ENCODE data around the gene NOL3. TPM values are rescaled to one million over a fixed set of nuclear protein-coding genes. Genes with fewer than 3 reads are reported as not detected.

NOL3 gene
- total RNA-seq, 1 experiment from 2014 or later: 0.15 TPM

DNA sequence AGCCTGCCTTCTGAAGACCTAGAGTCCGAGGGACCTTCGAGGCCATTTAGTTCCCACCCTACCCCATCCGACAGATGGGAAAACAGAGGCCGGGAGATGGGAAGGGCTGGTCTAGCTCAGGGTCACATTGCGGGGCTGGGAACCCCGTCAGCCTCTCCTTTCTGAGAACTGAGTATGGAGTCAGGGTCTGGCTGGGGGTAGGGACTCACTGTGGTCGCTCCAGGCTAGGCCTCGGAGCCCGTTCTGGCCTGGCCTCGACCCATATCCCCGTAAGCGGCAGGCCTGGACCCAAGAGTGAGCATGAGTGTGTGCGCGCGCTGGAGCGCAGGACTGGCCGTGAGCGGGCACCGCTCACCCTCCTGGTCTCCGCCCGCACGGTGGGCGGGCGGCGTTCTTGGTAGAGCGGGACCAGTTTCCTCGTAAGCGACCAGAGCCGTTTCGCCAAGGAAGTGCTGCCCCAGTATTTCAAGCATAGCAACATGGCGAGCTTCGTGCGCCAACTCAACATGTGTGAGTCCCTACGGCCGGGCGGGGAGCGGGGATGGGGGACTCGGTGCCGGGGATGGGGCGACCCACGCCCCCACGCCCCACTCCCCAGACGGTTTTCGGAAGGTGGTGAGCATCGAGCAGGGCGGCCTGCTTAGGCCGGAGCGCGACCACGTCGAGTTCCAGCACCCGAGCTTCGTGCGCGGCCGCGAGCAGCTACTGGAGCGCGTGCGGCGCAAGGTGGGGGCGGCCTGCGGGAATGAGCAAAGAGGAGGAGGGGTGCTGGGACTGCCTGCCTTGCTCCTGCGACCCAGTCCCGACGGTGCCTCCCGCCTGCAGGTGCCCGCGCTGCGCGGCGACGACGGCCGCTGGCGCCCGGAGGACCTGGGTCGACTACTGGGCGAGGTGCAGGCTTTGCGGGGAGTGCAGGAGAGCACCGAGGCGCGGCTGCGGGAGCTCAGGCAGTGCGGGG is 4.9 kb upstream of the NOL3 start:
- Histone ChIP-seq H3K4me3 (ENCODE audit: low read length) (no peak overlapping the region), H3K9me2 (replicated peaks; ENCODE audit: insufficient read depth, low read length) (no peaks in the 10 kb centered on the region), H3K36me3 (ENCODE audit: insufficient read depth, low read length) (no peaks in the 10 kb centered on the region), H3K4me2 (ENCODE audit: low read depth, low read length, poor library complexity, severe bottlenecking) (no peak overlapping the region), H3K79me2 (ENCODE audit: low read length) (no peaks in the 10 kb centered on the region), H3K27me3 (ENCODE audit: low read length) (no peaks in the 10 kb centered on the region), H3K9ac (ENCODE audit: low read length) (no peak overlapping the region), H3K9me3 (ENCODE audit: low read length) (no peaks in the 10 kb centered on the region), H2AFZ (ENCODE audit: low read length) (no peak overlapping the region), H3K4me1 (ENCODE audit: low read length) (peaks cover 24% of the 10 kb centered on the region), H3K27ac (ENCODE audit: low read length) (no peak overlapping the region), H4K20me1 (ENCODE audit: insufficient read depth, low read depth, low read length) (0 out of 2 replicates have a peak, but pooled peaks cover 10% of the 10 kb centered on the region)
- DNase-seq: no peak

DNA sequence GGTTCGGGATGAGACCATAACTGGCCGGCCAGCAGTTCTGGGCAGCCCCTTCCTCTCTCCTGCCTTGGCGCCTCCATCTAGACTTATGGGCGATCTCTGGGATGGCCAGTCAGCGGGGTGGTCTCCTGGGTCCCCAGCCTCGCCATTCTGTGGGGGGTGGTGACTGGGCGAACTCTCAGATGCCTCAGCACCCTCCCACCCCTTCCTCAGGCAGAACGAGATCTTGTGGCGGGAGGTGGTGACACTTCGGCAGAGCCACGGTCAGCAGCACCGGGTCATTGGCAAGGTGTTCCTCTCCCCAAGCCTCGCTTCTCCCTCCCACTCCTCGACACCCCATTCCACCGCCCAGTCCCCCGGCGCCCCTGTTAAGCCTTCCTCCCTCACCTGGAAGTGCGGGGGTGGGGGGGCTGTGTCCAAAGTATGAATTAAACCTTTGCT is 4.2 kb upstream of the NOL3 start:
- no peak overlapping the region for H3K4me3 ChIP-seq (ENCODE audit: low read length)
- peaks cover 18% of the 10 kb centered on the region for H3K4me1 ChIP-seq (ENCODE audit: low read length)
- no peak for DNase-seq
- no peaks in the 10 kb centered on the region for H3K9me2 ChIP-seq (replicated peaks; ENCODE audit: insufficient read depth, low read length)
- H3K4me2 ChIP-seq (ENCODE audit: low read depth, low read length, poor library complexity, severe bottlenecking): no peak overlapping the region
- H3K27ac ChIP-seq (ENCODE audit: low read length): no peak overlapping the region
- H3K9ac ChIP-seq (ENCODE audit: low read length): no peak overlapping the region
- H3K27me3 ChIP-seq (ENCODE audit: low read length): no peaks in the 10 kb centered on the region
- no peak overlapping the region for H2AFZ ChIP-seq (ENCODE audit: low read length)
- no peaks in the 10 kb centered on the region for H3K9me3 ChIP-seq (ENCODE audit: low read length)
- H3K36me3 ChIP-seq (ENCODE audit: insufficient read depth, low read length): no peaks in the 10 kb centered on the region
- H3K79me2 ChIP-seq (ENCODE audit: low read length): no peaks in the 10 kb centered on the region
- H4K20me1 ChIP-seq (ENCODE audit: insufficient read depth, low read depth, low read length): 0 out of 2 replicates have a peak, but pooled peaks cover 10% of the 10 kb centered on the region

DNA sequence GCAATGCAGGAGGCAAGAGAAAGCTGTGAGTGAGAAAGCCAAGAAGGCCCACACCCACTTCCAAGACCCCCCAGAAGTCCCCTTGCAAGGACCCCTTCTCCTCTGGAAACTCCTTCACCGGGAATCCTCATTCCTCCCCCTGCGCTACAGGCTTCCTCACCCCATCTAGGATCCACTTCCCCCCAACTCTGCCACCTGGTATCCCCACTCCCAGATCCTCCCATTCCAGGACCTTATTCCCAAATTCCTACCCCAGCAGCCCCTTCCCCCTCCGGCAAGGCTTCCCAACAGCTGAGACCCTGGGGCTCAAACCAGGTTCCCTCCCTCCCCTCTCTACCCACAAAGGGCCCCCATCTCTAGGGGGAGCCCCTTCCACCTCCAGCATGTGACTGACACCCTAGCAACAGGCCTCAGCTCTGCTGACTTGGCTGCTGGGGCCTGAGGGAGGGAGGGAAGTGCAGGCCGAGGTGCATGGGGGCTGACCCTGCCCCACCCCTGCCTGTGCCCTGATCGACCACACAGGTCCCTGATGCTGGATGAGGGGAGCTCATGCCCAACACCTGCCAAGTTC is 3.7 kb upstream of the NOL3 start:
- Histone ChIP-seq H3K9me2 (replicated peaks; ENCODE audit: insufficient read depth, low read length) (no peaks in the 10 kb centered on the region), H3K27me3 (ENCODE audit: low read length) (no peaks in the 10 kb centered on the region), H4K20me1 (ENCODE audit: insufficient read depth, low read depth, low read length) (0 out of 2 replicates have a peak, but pooled peaks cover 6% of the 10 kb centered on the region), H3K4me3 (ENCODE audit: low read length) (no peak overlapping the region), H3K9me3 (ENCODE audit: low read length) (no peaks in the 10 kb centered on the region), H3K4me2 (ENCODE audit: low read depth, low read length, poor library complexity, severe bottlenecking) (no peak overlapping the region), H2AFZ (ENCODE audit: low read length) (no peak overlapping the region), H3K4me1 (ENCODE audit: low read length) (peaks cover 16% of the 10 kb centered on the region), H3K9ac (ENCODE audit: low read length) (no peak overlapping the region), H3K27ac (ENCODE audit: low read length) (no peak overlapping the region), H3K79me2 (ENCODE audit: low read length) (no peaks in the 10 kb centered on the region), H3K36me3 (ENCODE audit: insufficient read depth, low read length) (no peaks in the 10 kb centered on the region)
- DNase-seq: no peak

DNA sequence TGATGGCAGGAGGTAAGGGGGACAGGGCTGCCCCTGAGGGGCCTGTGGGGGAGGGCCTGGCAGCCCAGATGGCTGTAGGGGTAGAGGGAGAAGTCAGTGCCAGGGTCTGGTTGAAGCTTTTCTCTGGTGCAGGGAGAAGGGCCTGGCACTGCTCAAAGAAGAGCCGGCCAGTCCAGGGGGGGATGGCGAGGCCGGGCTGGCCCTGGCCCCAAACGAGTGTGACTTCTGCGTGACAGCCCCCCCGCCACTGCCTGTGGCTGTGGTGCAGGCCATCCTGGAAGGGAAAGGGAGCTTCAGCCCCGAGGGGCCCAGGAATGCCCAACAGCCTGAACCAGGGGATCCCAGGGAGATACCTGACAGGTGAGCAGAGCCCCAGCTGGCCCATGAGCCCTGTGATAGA is 2.8 kb upstream of the NOL3 start:
- Histone ChIP-seq H3K36me3 (ENCODE audit: insufficient read depth, low read length) (no peaks in the 10 kb centered on the region), H4K20me1 (ENCODE audit: insufficient read depth, low read depth, low read length) (0 out of 2 replicates have a peak, but pooled peaks cover 5% of the 10 kb centered on the region), H3K79me2 (ENCODE audit: low read length) (no peaks in the 10 kb centered on the region), H3K4me1 (ENCODE audit: low read length) (peaks cover 16% of the 10 kb centered on the region), H3K9me2 (replicated peaks; ENCODE audit: insufficient read depth, low read length) (no peaks in the 10 kb centered on the region), H3K27ac (ENCODE audit: low read length) (no peak overlapping the region), H3K9ac (ENCODE audit: low read length) (no peak overlapping the region), H3K4me3 (ENCODE audit: low read length) (no peak overlapping the region), H3K27me3 (ENCODE audit: low read length) (no peaks in the 10 kb centered on the region), H2AFZ (ENCODE audit: low read length) (no peak overlapping the region), H3K4me2 (ENCODE audit: low read depth, low read length, poor library complexity, severe bottlenecking) (no peak overlapping the region), H3K9me3 (ENCODE audit: low read length) (no peaks in the 10 kb centered on the region)
- no peak for DNase-seq

DNA sequence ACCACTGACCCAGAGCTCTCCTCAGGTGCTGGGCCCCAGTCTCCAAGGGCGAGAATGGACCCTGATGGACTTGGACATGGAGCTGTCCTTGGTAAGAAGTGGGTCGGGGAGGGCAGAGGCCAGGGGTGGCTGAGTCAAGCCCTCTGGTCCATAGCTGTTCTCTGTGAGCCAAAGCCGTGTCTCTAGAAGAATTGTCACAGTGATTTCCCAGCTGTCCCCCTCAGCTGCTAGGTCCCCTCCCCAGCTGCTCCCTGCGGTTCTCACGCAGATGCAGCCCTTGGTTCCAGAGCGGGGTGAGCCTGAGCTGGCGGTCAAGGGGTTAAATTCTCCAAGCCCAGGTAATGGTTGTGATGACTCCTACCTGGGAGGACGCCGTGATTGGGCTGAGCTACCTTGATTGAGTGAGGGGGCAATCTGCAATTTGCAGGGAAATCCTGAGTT is 1.3 kb upstream of the NOL3 start:
- H3K9ac ChIP-seq (ENCODE audit: low read length): no peak overlapping the region
- H3K79me2 ChIP-seq (ENCODE audit: low read length): no peaks in the 10 kb centered on the region
- 0 out of 2 replicates have a peak, but pooled peaks cover 2% of the 10 kb centered on the region for H4K20me1 ChIP-seq (ENCODE audit: insufficient read depth, low read depth, low read length)
- no peak overlapping the region for H2AFZ ChIP-seq (ENCODE audit: low read length)
- peaks cover 14% of the 10 kb centered on the region for H3K4me1 ChIP-seq (ENCODE audit: low read length)
- no peaks in the 10 kb centered on the region for H3K27me3 ChIP-seq (ENCODE audit: low read length)
- H3K9me2 ChIP-seq (replicated peaks; ENCODE audit: insufficient read depth, low read length): no peaks in the 10 kb centered on the region
- no peak overlapping the region for H3K4me2 ChIP-seq (ENCODE audit: low read depth, low read length, poor library complexity, severe bottlenecking)
- H3K4me3 ChIP-seq (ENCODE audit: low read length): no peak overlapping the region
- H3K27ac ChIP-seq (ENCODE audit: low read length): no peak overlapping the region
- DNase-seq: no peak
- no peaks in the 10 kb centered on the region for H3K9me3 ChIP-seq (ENCODE audit: low read length)
- no peaks in the 10 kb centered on the region for H3K36me3 ChIP-seq (ENCODE audit: insufficient read depth, low read length)

DNA sequence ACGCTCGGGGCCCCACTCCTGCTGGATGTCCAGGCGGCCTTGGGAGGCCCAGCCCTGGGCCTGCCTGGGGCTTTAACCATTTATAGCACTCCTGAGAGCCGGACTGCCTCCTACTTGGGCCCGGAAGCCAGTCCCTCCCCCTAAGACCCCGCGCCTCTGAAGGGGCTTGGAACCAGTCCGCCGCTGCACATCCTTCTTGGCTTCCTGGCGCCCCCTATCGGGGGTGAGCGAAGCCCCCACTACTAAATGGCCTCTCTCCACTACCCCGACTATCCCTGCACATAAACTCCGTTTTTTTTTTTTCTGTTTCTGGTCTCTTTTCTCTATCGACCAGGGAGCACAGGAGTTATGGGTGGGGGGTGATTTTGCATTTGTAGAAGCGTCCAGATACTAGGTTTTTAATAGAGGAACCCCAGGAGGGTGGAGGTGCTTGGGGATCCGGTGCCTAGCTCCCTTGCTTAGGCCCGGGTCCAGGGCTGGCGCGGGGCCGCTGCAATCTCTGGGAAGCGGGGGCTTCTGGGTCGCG is 633 bp upstream of the NOL3 start:
- Histone ChIP-seq H3K36me3 (ENCODE audit: insufficient read depth, low read length) (no peaks in the 10 kb centered on the region), H3K9ac (ENCODE audit: low read length) (peak overlapping the region; percentile 43; the same call in 1 of the 2 replicates), H3K4me1 (ENCODE audit: low read length) (peaks cover 18% of the 10 kb centered on the region), H3K4me2 (ENCODE audit: low read depth, low read length, poor library complexity, severe bottlenecking) (peak overlapping the region; percentile 45), H3K27me3 (ENCODE audit: low read length) (no peaks in the 10 kb centered on the region), H4K20me1 (ENCODE audit: insufficient read depth, low read depth, low read length) (0 out of 2 replicates have a peak, but pooled peaks cover under 1% of the 10 kb centered on the region), H3K79me2 (ENCODE audit: low read length) (no peaks in the 10 kb centered on the region), H3K4me3 (ENCODE audit: low read length) (peak overlapping the region; percentile 38; the same call in 1 of the 2 replicates), H3K27ac (ENCODE audit: low read length) (no peak overlapping the region), H2AFZ (ENCODE audit: low read length) (no peak overlapping the region), H3K9me2 (replicated peaks; ENCODE audit: insufficient read depth, low read length) (no peaks in the 10 kb centered on the region), H3K9me3 (ENCODE audit: low read length) (no peaks in the 10 kb centered on the region)
- DNase-seq: peak; percentile 82

DNA sequence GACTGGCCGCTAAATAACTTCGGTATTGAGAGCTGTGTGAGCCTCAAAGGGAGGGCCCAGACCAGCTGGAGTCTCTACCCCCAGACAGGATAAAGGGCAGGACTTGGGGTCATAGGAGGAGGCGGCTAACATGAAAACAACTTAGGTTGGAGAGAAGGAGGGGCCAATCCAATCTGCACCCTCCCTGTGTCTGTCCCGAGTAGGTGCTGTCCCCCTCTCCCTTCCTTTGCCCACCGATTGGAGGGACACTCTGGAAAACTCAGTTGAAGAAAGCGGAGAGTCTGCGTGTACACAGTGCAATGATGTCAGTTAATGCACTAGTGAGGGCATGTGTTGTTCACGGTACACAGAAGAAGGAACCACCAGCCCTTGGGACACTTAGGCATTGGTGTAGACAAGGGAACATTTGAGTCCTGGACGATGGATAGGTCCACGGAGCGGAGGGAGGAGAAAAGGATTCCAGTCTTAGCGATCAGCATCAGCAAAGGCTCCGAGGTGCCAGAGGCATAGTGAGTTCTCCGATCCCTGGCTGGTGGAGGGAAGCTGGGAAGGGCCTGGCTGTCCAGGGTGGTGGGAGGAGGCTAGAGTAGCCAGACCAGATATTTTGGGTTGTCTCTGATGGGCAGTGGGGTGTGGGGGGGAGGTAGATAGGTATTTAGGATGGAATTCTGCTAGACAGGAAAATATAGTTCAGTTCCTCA is 761 bp downstream of the NOL3 start:
- H3K79me2 ChIP-seq (ENCODE audit: low read length): no peaks in the 10 kb centered on the region
- no peaks in the 10 kb centered on the region for H3K9me3 ChIP-seq (ENCODE audit: low read length)
- no peak overlapping the region for H3K4me2 ChIP-seq (ENCODE audit: low read depth, low read length, poor library complexity, severe bottlenecking)
- H2AFZ ChIP-seq (ENCODE audit: low read length): no peak overlapping the region
- 0 out of 2 replicates have a peak, but pooled peaks cover 3% of the 10 kb centered on the region for H4K20me1 ChIP-seq (ENCODE audit: insufficient read depth, low read depth, low read length)
- no peak overlapping the region for H3K27ac ChIP-seq (ENCODE audit: low read length)
- peaks cover 18% of the 10 kb centered on the region for H3K4me1 ChIP-seq (ENCODE audit: low read length)
- no peaks in the 10 kb centered on the region for H3K9me2 ChIP-seq (replicated peaks; ENCODE audit: insufficient read depth, low read length)
- no peaks in the 10 kb centered on the region for H3K27me3 ChIP-seq (ENCODE audit: low read length)
- DNase-seq: no peak
- H3K36me3 ChIP-seq (ENCODE audit: insufficient read depth, low read length): no peaks in the 10 kb centered on the region
- no peak overlapping the region for H3K9ac ChIP-seq (ENCODE audit: low read length)
- no peak overlapping the region for H3K4me3 ChIP-seq (ENCODE audit: low read length)
